GM19438 (cell line): ENCODE results near the gene SH2B2.
A peak's percentile ranks its signal among the peaks of the same experiment; 100 is the strongest.
"Not testable (repeated sequence)": the region's sequence is repeated elsewhere in the genome, so short reads cannot be mapped to it uniquely, and the experiment has no call there.

Experiments
- ATAC-seq: cut with Tn5 transposase; IDR thresholded peaks from one replicate; pipeline ENCODE4 v1.9.1; 2021; ENCODE audit warnings: low read depth; ENCODE audit not compliant: unreplicated experiment

Gene SH2B2

DNA sequence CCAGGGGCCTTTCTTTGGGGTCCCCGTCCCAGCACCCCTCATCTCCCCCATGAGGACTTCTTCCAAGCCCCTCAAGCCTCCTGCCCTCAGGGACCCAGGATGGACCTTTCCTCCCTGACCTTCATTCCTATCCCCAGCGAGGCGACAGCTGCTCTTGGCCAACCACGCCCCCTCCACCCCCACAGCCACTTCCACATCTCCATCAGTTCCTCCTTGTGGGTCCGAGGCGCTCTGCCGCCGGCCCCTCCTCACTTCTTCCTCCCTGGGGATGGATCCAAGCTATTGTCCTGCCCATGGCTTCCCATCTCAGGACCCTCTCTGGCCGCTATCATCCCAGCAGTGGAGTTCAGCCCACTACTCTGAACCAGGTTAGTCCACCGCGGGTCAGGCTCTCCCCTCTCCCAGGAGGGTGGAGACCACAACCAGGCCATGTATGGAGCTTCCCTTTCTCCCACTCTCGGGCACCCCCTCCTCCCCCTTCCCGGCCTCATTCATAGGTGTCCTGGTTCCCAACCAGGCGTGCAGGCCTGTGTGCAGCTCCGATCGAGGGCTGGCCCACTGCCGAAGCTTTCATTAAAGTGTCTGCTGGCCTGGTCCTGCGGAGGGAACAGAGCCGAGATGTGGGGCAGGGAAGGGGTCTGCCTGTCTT, 1.7 kb upstream of the SH2B2 start:
- ATAC-seq, result no peak

DNA sequence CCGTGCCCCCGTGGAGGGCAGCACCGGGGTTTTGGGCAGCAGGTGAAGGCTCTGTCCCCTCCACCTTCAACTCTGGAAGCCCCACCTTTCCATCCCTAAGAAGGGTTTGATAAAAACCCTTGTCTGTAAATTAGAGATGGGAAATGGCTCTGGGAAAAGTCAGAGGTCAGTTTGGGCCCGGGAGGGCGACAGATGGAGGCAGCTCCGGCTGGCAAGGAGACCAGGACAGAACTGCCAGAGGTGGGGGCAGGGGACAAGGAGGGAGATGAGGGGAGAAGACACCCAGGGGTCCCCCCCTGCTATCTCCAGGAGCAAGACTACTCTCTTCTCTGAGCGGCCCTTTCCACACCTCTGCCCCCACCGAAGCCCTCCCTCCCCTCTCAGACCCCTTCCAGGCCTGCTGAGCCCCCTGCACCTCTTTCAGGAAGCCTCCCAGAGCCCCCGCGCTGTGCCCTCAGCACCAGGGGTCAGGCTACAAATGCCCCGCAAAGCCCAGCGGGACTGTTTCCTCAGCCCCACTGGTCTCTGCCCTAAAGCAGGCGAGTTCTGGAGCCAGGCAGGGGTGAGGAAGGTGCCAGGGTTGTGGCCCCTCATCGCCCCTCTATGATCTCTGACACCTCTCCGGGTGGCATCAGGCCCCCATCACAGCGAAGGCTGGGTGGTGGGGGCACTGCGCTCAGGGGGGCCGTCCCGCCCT, 980 bp upstream of the SH2B2 start:
- no peak for ATAC-seq

GRCh38 chr7:102287111-102287980, 678 bp downstream of the SH2B2 start:
- ATAC-seq, result no peak

DNA sequence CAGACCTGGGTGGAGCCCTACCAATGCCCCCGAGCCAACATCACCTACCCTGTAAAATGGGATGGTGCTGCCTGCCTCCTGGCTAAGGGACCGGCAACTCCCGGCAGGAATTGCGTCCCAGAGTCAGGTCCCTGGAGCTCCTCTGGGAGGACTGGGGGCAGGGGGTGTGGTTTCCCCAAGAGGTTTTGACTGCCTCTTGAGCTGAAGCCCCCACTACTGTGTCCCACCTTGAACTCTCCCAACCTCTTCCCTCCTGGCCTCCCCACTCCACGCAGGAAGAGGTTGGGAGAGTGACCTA, 1.3 kb downstream of the SH2B2 start:
- ATAC-seq, result no peak

DNA sequence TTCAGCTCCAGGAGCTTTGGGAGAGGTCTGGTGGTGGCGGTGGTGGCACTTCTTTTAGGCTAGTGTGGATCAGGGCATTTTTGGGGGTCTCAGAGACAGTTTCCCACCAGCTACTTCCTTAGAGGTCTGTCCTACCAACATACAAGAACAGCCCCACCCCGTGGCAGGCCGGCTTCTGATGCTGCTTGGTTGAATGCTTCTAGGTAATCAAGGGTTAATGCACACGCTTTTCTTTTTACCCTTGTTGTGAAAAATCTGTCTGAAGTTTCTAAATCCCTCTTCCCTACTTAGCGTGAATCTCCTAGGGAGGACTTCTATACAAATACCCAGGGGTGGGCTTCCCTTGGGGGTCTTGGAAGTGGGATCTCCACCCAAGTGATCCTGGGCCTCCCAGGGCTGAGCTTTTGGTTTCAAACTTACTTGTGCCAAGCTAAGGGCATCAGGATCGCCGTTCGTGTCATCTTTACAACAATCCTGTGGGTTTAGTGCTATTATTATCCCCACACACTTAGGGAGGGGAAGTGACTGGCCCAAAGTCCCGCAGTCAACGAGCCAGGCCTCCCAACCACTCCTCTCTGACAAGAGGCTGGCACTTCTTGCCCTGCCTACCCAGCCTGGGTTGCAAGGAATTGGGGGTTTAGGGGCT, 1.7 kb downstream of the SH2B2 start:
- ATAC-seq, result no peak

GRCh38 chr7:102289057-102289456, 2.4 kb downstream of the SH2B2 start:
- ATAC-seq, result no peak

DNA sequence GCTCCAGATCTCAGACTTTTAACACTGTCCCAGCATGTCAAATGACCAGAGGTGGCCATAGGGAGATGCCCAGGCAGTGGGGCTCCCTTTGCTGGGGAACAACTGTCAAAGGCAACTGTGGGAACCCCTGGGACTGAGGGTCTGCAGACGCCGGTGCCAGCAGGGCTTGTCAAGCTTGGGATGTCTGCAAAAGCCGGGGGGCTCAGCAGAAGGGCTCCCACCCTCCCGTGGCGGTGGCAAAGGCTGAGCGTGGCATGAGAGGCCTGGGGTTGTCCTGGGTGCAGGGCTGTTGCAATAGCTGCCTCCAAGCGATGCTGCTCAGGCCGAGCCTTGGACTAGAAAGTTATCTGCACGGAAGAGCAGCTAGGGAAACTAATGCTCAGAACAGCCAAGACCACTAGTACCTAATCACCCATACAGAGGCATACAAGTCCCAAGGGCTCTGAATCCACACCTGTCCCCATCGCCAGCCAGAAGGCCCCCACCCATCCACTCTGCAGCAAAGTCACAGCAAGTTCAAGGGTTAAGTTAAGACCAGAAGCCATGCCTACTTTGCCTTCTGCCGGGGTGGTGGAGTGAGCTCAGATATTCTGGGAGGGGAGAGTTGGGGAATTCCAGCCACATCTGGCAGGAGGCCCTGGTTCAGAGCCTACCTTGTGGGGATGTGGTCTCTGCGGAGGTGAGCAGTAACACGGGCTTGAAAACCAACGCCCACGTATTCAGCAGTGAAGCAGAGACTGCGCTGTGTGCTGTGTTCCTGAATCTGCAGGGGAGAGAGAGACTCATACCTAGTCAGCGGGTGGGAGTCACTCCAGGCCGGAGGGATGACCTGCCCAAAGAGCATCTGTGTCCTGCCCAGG, 4.6 kb downstream of the SH2B2 start:
- ATAC-seq, result peak; percentile 38

DNA sequence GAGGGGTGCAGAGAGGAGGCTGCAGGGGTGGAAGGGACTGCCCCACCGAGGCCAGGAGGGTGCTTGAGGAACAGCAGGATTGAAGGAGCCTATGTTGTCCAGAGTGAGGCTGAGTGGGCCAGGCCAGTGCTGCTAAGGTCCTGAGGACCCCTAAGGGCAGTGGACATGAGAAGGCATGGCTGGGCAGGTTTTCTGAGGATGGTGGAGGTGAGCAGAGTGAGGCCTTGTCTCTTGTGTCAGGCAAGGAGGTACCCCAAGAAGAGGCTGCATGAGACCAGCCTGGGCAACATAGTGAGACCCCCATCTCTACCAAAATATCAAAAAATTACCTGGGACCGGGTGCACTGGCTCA, 5.2 kb downstream of the SH2B2 start:
- ATAC-seq, result no peak

DNA sequence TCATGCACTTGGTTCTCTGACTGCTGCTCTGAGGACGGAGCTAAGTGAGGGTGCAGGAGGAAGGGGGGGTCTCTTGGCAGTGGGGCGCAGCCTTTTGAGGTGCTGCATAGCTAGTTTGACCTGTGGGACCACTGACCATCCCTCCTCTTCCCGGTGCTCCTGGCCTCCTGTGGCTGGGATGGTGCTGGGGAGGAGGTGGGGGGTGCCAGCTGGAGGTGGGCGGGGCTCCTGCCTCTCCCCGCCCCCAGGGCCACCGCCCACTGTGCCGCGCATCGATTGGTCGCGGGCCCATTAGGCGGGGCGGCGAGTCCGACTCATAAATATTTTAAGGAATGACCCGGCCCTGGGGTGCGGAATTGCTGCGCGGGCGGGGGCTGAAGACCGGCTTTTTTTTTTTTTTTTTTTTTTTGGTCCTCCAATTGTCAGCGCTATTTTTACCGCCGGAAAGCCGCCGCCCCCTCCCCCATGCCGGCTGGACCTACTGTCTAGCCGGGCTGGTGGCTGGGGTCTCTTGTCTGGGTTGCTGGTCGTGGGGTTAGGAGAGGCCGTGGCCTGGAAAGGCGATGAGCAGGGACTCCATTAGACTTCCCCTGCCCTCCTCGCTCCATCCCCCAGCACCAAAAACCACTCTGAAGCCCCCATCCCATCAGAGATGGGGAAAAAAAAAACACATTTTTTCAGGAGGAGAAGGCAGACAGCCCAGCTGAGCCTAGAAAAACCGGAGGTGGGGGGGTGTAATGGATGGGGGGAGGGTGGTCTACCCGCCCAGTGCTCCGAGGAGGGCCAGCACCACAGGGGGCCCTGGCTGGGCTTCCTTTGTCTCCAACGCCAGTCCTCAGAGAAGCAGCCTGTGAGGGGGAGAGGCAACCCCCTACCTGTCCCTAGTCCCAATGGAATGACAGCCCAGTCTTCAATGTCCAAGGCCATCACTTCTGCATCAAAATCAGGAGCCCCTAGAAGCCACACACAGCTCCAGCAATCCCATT, 6.4 kb downstream of the SH2B2 start:
- ATAC-seq, result no peak

DNA sequence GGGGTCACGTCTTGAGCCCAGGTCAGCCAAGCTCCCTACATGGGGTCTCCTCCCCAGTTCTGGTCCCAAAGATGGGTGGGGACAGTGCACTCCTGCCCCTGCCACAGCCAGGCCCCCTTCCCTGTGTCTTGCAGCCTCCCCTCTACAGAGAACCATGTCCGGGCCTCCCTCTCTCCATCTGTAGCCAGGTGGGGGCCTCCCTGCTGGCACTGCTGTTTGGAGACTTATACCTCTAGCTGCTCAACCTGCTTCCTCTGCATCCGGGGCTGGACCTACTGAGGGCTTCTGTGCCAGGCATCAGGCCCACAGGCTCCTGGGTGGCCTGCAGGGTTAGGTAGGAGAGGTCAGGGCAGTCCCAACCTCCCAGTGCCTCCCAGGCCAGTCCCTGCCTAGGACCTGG, 7.9 kb downstream of the SH2B2 start:
- no peak for ATAC-seq

DNA sequence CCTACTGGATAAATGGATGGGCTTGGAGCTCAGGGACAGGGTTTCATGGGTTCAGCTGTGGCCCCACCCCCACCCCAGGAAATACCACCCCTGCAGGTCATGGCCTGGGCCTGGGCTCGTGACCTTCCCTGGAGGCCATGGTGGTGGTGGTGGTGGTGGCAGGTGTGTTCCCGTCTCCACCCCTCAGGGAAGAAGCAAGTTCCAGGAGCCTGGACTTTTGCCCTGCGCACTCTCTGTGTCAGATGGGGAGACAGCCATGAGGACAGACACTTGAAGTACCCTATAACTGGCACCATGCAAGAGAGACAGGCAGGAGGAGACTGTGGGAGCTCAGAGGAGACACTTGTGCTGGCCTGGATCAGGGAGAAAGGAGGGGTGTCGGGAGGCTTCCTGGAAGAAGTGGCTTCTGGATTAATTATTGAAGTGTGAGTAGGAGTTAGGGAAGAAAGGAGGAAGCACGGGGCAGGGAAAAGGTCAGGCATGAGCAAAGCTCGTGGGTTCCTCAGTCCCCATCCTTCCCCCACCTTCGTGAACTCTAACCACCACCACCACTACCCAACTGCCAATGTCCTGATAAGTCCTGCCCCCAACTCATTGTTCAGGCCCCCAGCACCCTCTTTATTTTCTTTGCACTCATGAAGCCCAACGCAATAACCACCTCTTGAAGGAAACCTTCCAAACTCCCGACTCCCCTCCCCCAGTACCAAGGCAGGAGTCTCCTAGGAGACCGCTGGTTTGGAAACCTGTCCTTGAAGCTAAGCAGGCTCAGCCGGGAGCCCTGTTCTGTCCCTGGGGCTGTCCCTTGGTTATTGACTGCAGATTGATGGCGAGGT, 8.9 kb downstream of the SH2B2 start:
- ATAC-seq, result no peak

DNA sequence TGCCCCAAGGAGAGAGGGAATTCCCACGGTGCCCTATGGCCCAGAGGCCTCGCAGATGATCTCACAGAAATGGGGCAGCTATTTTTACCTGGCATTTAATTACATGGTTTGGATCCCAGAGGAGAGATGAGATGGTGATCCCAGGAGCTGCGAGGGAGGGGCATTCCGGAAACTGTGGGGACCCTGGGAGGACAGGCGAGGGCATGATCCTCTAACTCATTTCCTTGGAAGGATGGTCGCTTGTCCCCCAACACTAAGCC, 9.4 kb downstream of the SH2B2 start:
- ATAC-seq, result no peak

- no peak for ATAC-seq
These were observed 9.8 kb downstream of the SH2B2 start for GRCh38 chr7:102296514-102296913.

DNA sequence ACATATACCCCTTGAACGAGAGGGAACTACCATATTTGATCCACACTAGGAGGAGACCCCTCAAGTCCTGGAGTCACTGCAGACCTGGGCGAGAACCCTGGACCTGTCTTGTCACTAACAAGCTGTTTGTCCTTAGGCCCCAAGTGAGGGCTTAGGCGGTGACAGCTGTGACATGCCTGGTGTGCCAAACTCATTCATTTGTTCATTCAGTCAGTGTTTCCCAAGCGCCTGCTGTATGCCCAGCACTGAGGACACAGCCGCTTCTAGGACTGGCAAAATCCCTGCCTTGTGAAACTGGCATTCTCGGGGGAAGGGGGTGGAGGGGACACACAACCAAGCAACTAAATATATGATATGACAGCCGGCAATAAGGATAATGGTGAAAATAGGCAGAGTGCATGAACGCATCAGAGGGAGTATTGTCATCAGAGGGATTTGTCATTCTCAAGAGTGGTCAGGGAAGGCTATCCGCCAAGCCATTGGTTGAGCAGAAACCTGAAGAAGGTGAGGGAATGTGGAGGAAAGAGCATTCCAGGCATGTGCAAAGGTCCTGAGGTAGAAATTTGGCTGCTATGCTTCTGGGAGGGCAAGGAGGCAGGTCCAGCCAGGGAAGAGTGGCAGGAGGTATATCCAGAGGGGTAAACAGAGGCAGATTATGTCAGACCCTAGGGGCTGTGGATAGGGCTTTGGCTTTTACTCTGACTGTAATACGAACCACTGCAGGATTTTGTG, 11.0 kb downstream of the SH2B2 start:
- ATAC-seq, result no peak

DNA sequence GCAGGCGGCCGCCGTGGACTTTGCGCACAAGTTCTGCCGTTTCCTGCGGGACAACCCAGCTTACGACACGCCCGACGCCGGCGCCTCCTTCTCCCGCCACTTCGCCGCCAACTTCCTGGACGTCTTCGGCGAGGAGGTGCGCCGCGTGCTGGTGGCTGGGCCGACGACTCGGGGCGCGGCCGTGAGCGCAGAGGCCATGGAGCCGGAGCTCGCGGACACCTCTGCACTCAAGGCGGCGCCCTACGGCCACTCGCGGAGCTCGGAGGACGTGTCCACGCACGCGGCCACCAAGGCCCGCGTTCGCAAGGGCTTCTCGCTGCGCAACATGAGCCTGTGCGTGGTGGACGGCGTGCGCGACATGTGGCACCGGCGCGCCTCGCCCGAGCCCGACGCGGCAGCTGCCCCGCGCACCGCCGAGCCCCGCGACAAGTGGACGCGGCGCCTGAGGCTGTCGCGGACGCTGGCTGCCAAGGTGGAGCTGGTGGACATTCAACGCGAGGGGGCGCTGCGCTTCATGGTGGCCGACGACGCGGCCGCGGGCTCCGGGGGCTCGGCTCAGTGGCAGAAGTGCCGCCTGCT, 14.1 kb downstream of the SH2B2 start:
- no peak for ATAC-seq

- not testable (repeated sequence) for ATAC-seq
These were observed 14.7 kb downstream of the SH2B2 start for GRCh38 chr7:102301367-102301766.

DNA sequence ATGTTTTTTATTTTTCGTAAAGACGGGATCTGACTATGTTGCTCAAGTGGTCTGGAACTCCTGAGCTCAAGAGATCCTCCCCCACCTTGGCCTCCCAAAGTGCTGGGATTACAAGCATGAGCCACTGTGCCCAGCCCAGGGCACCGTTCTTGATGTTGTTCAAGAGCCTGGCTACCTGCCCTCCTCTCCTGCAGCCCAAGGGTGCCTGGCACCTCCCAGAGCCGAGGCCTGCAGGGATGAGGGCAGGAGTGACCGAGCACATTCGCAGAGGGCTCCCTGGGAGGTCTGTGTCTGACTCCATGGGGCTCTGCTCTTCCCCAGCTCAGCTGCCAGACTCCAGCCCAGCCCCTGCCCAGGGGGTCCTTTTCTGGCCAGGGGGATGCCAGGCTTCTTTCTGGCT, 15.4 kb downstream of the SH2B2 start:
- ATAC-seq, result no peak
